GM18951 (cell line): ENCODE measurements around the gene NACC2.

Source experiments
- POLR2A ChIP-seq: IDR thresholded peaks from 4 replicates; pipeline ENCODE4 v1.6.1; 2011; ENCODE audit warnings: mild to moderate bottlenecking; ENCODE audit not compliant: insufficient read length, insufficient read depth; ENCODE audit errors: extremely low read depth
- in situ Hi-C: fragments of 300-500 bp; cut with MboI; formaldehyde crosslinking; loops from one replicate; pipeline ENCODE4 v1.12.0; 2022; ENCODE audit warnings: low sequenced_read_pairs, mixed read lengths, inconsistent platforms; ENCODE audit not compliant: unreplicated experiment

NACC2 gene

DNA sequence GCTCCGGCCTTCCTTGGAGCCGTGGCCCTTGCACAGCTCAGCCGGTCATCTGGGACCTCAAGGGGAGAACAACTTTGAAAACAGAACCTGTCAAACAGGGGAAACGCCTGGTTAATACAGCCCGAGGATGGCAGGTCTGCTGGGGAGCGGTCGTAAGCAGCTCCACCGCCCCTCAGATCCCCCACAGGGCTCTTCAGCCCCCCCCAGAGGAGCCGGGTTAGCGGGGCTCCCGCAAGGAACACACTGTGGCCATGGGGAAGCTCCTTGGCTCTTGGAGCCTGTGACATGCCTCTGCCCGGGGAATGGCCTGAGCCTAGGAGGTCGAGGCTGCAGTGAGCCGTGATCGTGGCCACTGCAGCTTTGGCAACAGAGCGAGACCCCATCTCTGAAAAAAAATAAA lies 16.8 kb upstream of the NACC2 start:
- TF ChIP-seq POLR2A = no peak
- in situ Hi-C loops = loop anchor here (10.0 kb wide), 1 partner anchor 147 kb away; the partner anchor contains the start of gene UBAC1

DNA sequence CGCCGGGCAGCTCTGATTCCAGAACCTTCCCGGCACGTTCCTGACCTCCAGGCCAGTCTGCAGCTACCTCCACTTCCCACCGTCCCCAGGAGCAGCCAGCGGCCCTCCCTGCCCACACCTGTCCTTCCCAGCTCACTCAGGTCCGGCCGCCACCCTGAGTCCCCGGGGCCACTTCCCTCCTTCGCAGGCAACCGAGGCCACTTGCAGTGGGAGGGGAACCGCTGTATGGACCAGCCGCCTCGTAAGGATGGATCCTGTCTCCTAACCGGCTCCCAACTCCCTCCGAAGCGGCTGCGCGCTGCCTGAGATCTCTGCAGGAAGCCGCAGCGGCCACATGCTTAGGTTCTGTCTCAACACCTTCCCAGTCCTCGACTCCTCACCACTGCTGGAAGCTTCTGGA lies 16.1 kb upstream of the NACC2 start:
- in situ Hi-C loops = loop anchor here (10.0 kb wide), 1 partner anchor 146 kb away; the partner anchor contains the start of gene UBAC1
- peak; percentile 9 for TF ChIP-seq POLR2A

DNA sequence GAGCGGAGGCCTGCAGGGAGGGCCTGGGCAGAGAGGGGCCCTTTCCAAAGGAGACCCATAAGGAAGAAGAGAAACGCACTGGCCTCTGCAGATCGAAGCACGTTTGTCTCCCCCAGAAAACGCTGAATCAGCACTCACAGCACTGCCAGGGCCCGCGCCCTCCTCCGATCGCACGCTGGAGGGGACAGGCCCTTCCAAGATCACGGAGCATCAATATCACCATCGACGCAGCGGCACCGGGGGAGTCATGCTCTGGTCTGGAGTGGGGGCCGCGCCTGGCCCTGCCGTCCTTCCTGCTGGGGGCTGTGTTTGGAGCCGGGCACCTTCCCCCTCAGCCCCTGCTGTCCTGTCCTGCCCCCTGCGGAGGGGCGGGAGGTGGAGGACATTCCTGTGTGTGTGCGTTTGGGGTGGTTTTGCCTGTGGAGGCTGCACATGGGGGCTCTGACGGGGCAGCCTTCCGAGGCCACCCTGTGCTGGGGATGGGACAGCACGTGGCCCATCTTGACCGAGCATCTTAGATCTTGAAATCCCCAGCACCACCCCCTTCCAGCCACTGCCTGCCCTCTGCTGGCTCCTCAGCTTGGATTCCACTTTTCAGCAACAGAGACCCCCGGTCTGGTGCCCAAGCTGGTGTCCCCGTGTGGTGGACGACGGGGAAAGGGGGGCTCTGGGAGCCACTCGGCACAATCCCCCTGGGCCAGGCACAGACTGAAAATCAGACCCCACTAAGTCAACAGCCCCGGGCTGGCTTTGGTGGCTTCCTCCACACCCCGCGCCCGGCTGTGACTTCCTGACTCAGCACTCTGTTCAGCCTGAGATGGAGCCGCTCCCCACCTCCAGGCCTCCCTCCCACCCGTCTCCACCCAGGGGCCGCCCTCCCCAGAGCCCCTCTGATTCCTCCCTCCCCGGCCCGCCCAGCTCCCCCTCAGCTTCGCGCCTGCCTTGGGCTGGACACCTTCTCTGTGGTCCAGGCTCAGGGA lies 15.3 kb upstream of the NACC2 start:
- no peak for TF ChIP-seq POLR2A
- in situ Hi-C loops = loop anchor here (10.0 kb wide), 1 partner anchor 146 kb away; the partner anchor contains the start of gene UBAC1

DNA sequence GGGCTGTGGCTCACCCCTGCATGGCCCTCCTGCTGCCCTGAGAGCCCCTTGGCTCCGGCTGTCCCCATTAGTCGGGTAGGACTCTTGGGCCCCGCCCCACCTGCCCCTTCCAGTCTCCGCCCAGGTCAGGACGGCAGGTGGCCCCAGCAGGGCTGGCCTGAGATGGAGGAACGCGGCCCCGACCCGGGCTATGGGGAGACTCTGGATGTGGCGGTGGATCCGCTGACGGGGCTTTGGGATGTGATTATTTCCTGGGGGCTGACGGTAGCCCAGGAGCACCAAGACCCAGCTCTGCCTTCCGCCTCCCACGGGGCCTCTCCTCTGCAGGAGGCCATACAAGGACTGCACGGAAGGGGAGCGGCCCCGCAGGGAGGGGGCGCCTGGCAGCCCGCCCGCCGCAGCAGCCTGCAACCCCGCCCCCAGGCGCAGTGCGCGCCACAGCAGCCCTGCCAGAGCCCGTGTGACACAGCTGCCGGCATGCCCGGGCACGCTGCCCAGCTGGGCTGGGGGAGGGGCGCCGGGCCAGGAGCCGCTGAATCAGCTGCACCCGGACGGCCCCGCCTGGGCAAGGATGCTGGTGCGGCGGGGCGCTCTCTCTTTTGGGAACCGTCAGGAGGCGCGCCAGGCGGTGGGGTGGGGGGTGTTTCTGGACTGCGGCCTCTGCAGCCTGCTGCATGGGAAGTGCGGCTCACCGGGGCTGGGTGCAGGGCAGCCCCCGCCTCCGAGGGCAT lies 14.4 kb upstream of the NACC2 start:
- peak; percentile 71 for TF ChIP-seq POLR2A
- in situ Hi-C loops = loop anchor here (10.0 kb wide), 1 partner anchor 145 kb away; the partner anchor contains the start of gene UBAC1

DNA sequence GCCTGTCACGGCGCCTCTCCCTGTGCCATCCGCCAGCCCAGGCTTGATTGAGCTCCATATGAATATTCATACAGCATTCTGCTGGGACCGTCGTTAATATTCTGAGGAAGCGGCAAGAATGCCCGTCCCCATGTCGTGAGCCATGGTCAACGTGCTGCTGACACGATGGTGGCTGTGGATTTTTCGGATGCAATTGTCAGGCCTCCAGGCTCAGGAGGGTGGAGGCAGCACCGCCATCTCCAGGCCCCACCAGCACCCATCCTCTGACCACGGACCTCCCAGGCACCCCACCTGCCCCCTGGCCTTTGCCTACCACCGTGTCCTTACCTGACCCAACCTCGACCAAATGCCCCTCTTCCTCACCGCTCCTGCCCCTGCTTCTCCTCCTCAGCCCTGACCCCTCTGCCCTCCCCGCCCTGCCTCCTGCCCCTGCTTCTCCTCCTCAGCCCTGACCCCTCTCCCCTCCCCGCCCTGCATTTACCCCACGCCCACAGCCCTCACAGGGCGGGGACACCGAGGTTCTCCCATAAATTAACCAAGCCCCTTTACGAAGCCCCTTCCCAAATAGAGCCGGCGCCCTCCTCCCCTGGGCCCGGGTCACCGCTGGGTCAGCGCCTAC lies 13.7 kb upstream of the NACC2 start:
- in situ Hi-C loops = no loop called here
- TF ChIP-seq POLR2A = no peak

DNA sequence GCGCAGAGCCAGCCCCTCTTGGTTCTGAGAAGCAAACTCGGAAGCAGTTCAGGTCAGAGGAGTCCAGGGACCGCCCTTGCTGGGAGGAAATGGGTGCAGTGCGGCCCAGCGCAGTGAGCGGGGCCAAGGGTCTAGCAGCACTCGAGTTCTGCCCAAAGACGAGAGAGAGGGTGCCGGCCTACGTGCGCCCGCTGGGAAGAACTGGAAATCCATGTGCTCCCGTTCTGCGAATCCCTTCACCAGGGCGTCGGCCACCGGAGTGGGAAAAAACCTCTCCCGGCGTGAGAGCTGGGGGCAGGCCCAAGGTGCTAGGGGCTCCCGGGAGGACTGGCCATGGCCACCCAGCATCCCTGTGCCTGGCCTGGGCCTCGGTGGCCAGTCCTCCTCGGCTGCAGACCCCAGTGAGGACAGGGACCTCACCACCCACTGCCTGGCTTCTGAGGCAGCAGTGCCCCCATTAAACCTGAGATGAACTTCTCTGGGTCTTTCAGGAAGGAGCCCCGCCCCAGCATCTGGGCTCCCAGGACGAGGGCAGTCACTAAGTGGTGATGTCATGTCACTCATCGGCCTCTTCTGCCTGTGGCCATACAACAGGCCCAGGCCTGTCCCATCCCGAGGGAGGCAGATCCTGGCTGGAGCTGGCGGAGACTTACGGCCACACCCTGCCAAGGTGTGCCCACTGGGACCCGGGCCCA lies 13.0 kb upstream of the NACC2 start:
- TF ChIP-seq POLR2A = no peak
- in situ Hi-C loops = no loop called here

DNA sequence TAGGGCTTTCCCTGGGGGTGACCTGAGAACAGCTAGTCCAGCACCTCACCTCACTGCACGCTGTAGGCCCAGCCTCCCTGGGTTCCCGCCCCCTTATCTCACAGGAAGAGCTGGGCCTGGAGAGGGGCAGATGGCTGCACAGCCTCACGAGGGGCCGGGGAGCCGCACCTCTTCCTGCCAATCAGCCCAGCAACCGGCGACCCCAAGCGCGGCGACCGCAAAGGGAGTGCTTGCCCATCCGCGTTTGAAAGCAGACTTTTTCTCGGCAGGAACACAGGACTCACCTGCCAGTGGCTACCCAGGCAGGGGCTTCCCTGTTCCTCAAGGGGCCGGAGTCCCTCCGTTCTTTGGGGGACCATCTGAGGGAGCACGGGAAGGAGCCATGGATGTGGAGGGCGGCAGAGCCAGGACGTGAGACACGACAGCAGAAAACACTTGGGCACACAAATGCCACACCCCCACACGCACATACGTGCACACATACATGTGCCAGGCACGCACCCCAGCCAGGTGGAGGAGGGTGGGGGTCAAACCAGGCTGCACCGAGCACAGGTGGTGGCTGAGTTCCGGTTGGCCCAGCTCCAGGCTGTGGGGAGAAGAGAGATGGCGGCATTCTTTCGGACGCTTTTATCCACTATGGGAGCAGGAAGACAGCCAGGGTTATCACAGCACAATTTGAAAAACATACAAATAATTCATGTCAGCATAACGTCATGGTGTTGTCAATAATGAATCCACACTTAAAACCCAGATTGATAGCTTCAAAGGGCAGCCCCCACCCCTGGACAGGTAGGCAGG lies 12.3 kb upstream of the NACC2 start:
- in situ Hi-C loops = no loop called here
- peak; percentile 65 for TF ChIP-seq POLR2A

DNA sequence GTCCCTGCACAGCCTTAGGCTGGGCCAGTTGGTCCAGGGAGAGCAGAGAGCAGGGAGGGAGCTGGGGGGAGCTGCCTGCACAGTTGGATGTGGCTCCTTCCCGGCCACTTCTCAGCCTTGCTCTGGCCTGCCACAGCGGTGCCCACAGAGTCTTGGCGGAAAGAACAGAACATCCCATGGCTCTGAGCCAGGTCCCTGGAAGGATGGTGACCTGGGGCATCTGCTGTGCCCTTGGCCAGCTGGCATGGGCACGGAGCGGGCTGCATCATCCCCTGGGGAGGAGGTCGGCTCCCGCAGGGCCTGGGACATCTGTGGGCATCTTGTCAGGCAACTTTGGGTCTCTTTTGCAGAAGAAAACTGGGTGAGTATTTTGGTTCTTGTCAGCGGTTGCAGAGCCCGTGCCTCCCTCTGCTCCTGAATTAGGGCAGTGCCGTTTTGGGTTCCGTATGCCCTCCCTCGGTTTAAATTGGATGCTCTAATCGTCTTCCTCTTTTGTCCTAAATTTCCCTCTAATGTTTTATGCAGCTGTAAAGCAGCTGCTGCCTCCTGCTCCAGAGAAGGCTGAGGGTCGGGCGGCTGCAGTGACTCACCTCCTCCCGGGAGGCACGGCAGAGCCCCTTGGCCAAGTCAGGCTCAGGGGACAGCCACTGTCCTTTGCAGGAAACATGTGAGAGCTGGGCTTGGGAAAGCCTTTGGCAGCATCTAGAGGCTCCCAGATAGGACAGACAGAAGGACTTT lies 10.5 kb upstream of the NACC2 start:
- in situ Hi-C loops = no loop called here

DNA sequence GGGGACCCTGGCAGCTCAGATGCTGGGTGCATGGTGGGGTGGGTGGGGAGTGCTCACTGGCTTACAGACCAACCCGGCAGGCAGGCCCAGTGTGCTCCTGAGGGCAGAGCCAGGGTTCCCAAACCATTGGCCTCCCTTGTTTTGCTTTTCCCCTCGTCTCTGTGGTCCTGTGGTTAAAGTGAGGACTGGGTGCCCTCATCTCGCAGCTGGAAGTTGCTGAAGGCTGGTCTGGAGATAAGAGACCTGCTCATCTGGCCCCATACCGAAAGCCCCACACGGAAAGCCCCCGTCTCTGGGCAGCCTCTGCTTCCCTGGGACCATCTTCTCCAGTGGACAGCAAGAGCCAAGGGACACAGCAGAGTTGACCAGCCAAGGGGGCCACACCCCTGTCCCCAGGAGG lies 9.8 kb upstream of the NACC2 start:
- no peak for TF ChIP-seq POLR2A
- in situ Hi-C loops = no loop called here

More for the DNA sequence above, 10.5 kb upstream of the NACC2 start:
- no peak for TF ChIP-seq POLR2A

DNA sequence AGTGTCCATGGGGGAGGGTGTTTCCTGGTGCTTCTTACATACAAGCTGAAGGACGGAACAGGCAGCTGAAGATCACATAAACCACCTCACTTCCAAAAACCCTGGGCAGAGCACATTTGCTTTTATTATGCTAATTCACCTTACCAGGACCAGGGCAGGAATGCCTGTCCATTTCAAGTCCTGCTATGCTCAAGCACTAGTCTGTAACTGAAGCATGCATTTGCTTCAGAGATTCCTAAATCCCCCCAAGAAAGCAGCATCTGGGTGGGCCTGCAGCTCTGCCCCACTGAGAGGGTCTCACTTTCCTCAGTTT lies 9.4 kb upstream of the NACC2 start:
- TF ChIP-seq POLR2A = no peak
- in situ Hi-C loops = no loop called here
